Panc1 (cell line): Measurements from ENCODE around the gene CDH13. TPM values are rescaled to one million over a fixed set of nuclear protein-coding genes. Genes with fewer than 3 reads are reported as not detected.

Experiments
- ATAC-seq: fragments of 200-7000 bp; cut with Tn5 transposase; 2 replicates; pipeline ENCODE4 v1.9.1; 2020; ENCODE audit warnings: mild to moderate bottlenecking, moderate library complexity
- BruUV-seq: library from RNA; stranded (reverse); fragments of 400-500 nt; replicated peaks from 2 replicates; lab custom pipeline; 2021; lab: Mats Ljungman, UMichigan
- CTCF ChIA-PET: fragments of 300-600 bp; sonication (Branson Sonifier 250); formaldehyde crosslinking; loops from one replicate; lab custom pipeline; 2022; ENCODE audit warnings: antibody characterized with exemption; lab: Charles Lee
- POLR2A ChIA-PET: fragments of 300-600 bp; sonication (Branson Sonifier 250); formaldehyde crosslinking; loops from one replicate; lab custom pipeline; 2022; ENCODE audit warnings: antibody characterized with exemption; lab: Charles Lee
- DNase-seq: peaks from one replicate; pipeline ENCODE4 v3.0.0-alpha.2; 2010; ENCODE audit warnings: low read depth, low spot score
- H3K27ac ChIP-seq: 2 replicates; pipeline ENCODE4 v1.5.1; 2011; ENCODE audit warnings: mild to moderate bottlenecking, low read length, inconsistent platforms
- H3K27me3 ChIP-seq: fragments of 200-500 bp; sonication (Bioruptor generic); 2 replicates; pipeline ENCODE4 v1.6.0; 2014; ENCODE audit warnings: low read length, inconsistent platforms; ENCODE audit not compliant: control insufficient read depth, insufficient read depth
- H3K36me3 ChIP-seq: fragments of 200-500 bp; sonication (Bioruptor generic); 2 replicates; pipeline ENCODE4 v1.5.1; 2014; ENCODE audit warnings: inconsistent platforms, mild to moderate bottlenecking, low read length, moderate library complexity; ENCODE audit not compliant: control insufficient read depth, insufficient read depth
- H3K4me1 ChIP-seq: 2 replicates; pipeline ENCODE4 v1.5.1; 2011; ENCODE audit warnings: inconsistent platforms, mild to moderate bottlenecking, low read length, moderate library complexity; ENCODE audit not compliant: control insufficient read depth, insufficient read depth
- H3K4me3 ChIP-seq, 2 experiments: 2 replicates each; pipeline ENCODE4 v1.5.1; 2011 to 2012; ENCODE audit warnings: low read depth in 2 of 2, low read length in 2 of 2, mild to moderate bottlenecking in 2 of 2, inconsistent platforms in 1 of 2, moderate library complexity in 1 of 2
- H3K9me3 ChIP-seq: fragments of 200-500 bp; sonication (Bioruptor generic); 2 replicates; pipeline ENCODE4 v1.5.1; 2014; ENCODE audit warnings: low read depth, mild to moderate bottlenecking, inconsistent platforms, low read length, moderate library complexity; ENCODE audit not compliant: control insufficient read depth, insufficient read depth
- CTCF ChIP-seq: fragments of 450-650 bp; IDR thresholded peaks from 2 replicates; pipeline ENCODE4 v1.5.1; 2017; ENCODE audit warnings: mild to moderate bottlenecking
- POLR2AphosphoS5 ChIP-seq: IDR thresholded peaks from 2 replicates; pipeline ENCODE4 v1.6.1; 2012; ENCODE audit warnings: mild to moderate bottlenecking, low read depth, low read length, moderate library complexity
- REST ChIP-seq, 2 experiments: IDR thresholded peaks; 2 replicates each; pipeline ENCODE4 v1.6.1; 2011 to 2012; ENCODE audit warnings: low read depth in 2 of 2, control low read depth in 1 of 2, low read length in 1 of 2, mild to moderate bottlenecking in 1 of 2, moderate library complexity in 1 of 2; ENCODE audit not compliant: insufficient read depth in 1 of 2
- SIN3A ChIP-seq: IDR thresholded peaks from 2 replicates; pipeline ENCODE4 v1.6.1; 2012; ENCODE audit warnings: low read depth, mild to moderate bottlenecking, low read length, moderate library complexity, borderline replicate concordance; ENCODE audit not compliant: insufficient read depth
- TCF7L2 ChIP-seq: IDR thresholded peaks from 2 replicates; pipeline ENCODE4 v1.6.1; 2011; ENCODE audit warnings: mild to moderate bottlenecking, low read depth, low read length, inconsistent platforms
- in situ Hi-C: cut with HindIII; loops from 2 replicates; pipeline ENCODE4 v1.10.0; 2016; ENCODE audit warnings: low sequenced_read_pairs, low pct_unique_long_range_greater_than_20kb
- intact Hi-C: fragments of 100-400 bp; cut with micrococcal nuclease; formaldehyde crosslinking; loops from one replicate; pipeline ENCODE4 v1.10.0; 2022; ENCODE audit not compliant: unreplicated experiment
- total RNA-seq: library from RNA; stranded (reverse); gene quantifications from one replicate; pipeline ENCODE4 v1.2.1, GENCODE V29; 2021; ENCODE audit not compliant: unreplicated experiment

Gene CDH13
- total RNA-seq, 1 experiment from 2014 or later = not detected

- in situ Hi-C loops (no loop called here), intact Hi-C loops (loop anchor here (10.0 kb wide), 1 partner anchor 321 kb away; no protein-coding TSS in a partner anchor)
- no peak for TF ChIP-seq REST (IDR thresholded peaks at IDR 0.05; ENCODE audit: insufficient read depth in 1 of 2, low read depth in 2 of 2, low read length in 1 of 2)
- CTCF ChIA-PET = no interaction called here
- DNase-seq (no peak), ATAC-seq (no peak)
- POLR2A ChIA-PET = no interaction called here
- Histone ChIP-seq H3K9me3 (no peaks in the 10 kb centered on the region), H3K27ac (no peak overlapping the region), H3K4me3 (no peak overlapping the region), H3K27me3 (no peaks in the 10 kb centered on the region), H3K36me3 (no peaks in the 10 kb centered on the region), H3K4me1 (no peaks in the 10 kb centered on the region)
- BruUV-seq = no TSS peak
These were observed 40.6 kb upstream of the CDH13 start for GRCh38 chr16:82586130-82586529.

GRCh38 chr16:82587289-82587688 lies 39.5 kb upstream of the CDH13 start:
- intact Hi-C loops (loop anchor here (10.0 kb wide), 1 partner anchor 322 kb away; no protein-coding TSS in a partner anchor), in situ Hi-C loops (no loop called here)
- Histone ChIP-seq H3K36me3 (no peaks in the 10 kb centered on the region), H3K27me3 (no peaks in the 10 kb centered on the region), H3K9me3 (no peaks in the 10 kb centered on the region), H3K4me3 (no peak overlapping the region), H3K27ac (no peak overlapping the region), H3K4me1 (no peaks in the 10 kb centered on the region)
- DNase-seq = no peak
- TF ChIP-seq TCF7L2 (no peak), CTCF (no peak), SIN3A (no peak), POLR2AphosphoS5 (no peak), REST (IDR thresholded peaks at IDR 0.05; ENCODE audit: insufficient read depth in 1 of 2, low read depth in 2 of 2, low read length in 1 of 2) (no peak)
- BruUV-seq = no TSS peak
- ChIA-PET POLR2A (no interaction called here), CTCF (no interaction called here)
- ATAC-seq = no peak
